CD4-positive, alpha-beta T cell treated with Interleukin-15 for 1 hour (primary cell): ENCODE results near the gene ATP13A4.

Experiments
- DNase-seq: peaks from one replicate; pipeline ENCODE4 v3.0.0-alpha.2; 2020

ATP13A4 gene

GRCh38 chr3:193489949-193490348 lies 64.7 kb downstream of the ATP13A4 start:
- no peak for DNase-seq

- no peak for DNase-seq
Observed at GRCh38 chr3:193488741-193489140, 66.0 kb downstream of the ATP13A4 start.

- DNase-seq: no peak
Observed at GRCh38 chr3:193483988-193484539, 70.6 kb downstream of the ATP13A4 start.

DNA sequence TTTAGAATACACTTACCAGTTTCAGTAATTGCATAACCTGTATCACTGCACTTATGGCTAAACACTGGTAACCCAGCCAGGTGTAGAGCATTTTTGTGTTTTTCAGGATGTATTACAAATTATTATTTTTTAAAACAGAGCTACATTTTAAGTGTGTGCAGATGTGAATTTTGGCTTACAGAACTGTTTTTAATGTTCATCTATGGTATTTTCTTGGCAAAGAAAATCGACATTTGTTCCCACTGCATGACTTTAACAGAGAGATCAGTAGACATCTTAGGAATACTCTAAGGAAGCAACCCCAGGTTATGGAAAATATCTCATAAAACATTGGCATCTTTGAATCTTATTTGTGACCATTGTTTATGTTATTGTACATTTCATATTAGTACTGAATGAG lies 73.3 kb downstream of the ATP13A4 start:
- DNase-seq: no peak

- no peak for DNase-seq
Observed at GRCh38 chr3:193474446-193474845, 80.2 kb downstream of the ATP13A4 start.

GRCh38 chr3:193470710-193471109 lies 84.0 kb downstream of the ATP13A4 start:
- DNase-seq: no peak

DNA sequence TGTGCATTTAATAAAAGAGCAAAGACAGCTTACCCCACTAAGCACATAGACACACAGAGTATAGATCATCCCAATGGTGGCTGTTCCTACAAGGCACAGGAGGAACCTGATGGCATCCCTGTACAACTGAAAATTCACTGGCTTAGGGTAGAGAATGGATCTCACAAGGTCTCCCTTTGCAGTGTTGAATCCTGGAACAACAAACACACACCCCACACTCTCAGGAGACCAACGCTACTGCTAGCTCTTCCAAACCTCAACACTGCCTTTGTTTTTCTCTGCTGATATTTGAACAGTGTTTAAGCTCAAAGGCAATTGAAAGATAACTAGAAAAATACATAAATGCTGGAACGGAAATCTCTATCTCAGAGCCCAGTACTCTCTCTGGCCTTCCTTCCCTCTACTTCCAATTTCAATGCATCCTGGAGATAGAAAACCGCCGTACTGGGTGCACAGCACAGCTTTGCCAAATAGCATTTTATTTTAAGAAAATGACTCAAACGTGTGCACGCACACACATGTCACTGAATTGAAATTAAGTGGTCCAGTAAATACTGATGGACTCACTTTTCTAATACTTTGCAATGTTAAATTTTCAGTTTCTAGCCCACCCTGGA lies 88.6 kb downstream of the ATP13A4 start:
- DNase-seq: no peak

GRCh38 chr3:193464889-193465288 lies 89.8 kb downstream of the ATP13A4 start:
- no peak for DNase-seq

DNA sequence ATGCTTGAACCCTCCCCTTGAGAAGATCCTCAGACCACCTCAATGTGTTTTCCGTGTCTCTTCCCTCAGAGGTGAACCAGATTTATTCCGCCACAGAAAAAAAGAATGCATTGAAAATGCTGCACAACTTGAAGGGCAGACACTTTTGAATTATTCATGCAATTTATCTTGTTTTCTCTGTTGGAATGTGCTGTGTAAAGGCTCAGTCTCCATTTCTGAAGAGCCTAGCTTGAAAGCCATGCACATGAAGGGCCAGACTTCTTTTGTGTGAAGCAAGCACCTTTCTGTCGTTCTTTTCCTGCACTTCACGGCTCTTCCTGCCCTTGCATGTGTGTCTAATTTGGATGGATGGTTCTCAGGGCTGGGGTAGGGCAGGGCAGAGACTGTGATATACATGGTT lies 97.2 kb downstream of the ATP13A4 start:
- DNase-seq: no peak

DNA sequence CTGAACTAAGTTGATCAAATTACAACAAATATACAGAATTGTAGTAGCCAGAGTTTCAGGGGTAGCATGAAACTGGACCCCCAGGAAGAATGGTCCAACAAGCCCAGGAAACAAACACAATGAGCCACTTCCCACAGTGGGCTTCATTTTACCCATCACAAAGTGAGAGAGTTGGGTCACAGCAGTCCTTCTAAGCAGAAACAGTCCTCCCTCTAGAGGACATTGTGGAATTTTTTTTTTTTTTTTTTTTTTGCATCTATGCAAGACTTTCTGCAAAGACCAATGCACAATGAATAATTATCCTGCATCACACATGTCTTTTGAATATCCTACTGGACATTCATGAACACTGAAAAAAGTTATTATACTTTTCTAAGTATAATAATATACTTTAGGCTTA lies 102.4 kb downstream of the ATP13A4 start:
- DNase-seq: no peak

DNA sequence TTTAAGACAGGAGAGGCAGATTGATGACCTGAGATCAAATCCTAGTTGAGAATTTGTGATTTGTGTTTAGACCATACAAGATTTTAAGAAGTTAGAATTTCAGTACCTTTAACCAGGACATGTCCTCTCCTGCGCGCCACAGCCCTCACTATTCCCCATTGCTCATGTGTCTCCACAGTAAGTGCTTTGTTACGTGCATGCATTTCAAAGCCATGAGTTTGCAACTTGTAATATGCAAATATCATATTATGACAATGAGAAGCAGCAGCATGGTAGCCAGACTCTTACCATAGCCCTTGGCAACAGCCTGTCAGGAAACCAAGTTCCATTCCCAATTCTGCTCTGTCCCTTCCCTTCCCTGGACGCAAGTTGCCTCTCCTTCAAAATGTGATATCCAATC lies 102.8 kb downstream of the ATP13A4 start:
- DNase-seq: no peak

- DNase-seq: no peak
Observed at GRCh38 chr3:193446965-193447602, 107.6 kb downstream of the ATP13A4 start.

GRCh38 chr3:193439423-193439822 lies 115.3 kb downstream of the ATP13A4 start:
- DNase-seq: no peak

DNA sequence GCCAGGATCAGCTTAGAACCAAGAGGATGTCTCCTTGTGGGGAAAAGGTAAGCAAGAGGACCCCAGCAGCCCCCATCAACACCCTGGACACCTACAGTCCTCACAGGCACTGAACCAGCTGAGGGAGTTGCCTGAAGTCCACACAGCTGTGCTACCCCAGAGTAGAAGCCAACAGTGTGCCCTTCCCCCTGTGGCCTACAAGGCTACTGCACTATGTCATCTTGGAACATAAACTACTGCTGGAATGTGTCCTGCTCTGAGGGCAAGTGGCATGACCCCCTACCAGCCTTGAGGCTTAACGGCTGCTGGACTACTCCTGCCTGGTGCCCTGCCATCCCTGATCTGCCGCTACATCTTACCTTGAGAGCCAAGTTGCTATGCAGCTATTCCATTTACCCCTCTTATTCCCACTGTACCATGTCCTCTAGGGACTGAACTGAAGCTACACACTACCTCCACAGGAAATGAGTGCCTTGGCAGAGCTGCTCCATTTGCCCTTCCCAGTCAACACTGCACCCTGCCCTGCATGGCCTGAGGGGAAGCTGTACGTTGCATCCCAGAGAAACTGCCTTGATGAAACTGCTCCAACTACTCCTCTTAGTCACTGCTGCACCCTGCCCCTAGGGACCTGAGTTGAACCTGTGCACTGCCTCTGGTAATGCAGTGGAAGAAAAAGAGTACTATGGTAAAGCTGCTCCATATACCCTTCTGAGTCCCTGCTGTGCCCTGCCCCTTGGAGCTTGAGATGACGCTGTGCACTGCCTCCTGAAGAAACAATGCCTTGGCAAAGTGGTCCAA lies 135.9 kb downstream of the ATP13A4 start:
- no peak for DNase-seq

- no peak for DNase-seq
Observed at GRCh38 chr3:193416629-193417028, 138.1 kb downstream of the ATP13A4 start.

GRCh38 chr3:193407688-193408087 lies 147.0 kb downstream of the ATP13A4 start:
- no peak for DNase-seq

GRCh38 chr3:193407112-193407511 lies 147.6 kb downstream of the ATP13A4 start:
- DNase-seq: no peak

GRCh38 chr3:193403307-193403706 lies 151.4 kb downstream of the ATP13A4 start:
- no peak for DNase-seq

DNA sequence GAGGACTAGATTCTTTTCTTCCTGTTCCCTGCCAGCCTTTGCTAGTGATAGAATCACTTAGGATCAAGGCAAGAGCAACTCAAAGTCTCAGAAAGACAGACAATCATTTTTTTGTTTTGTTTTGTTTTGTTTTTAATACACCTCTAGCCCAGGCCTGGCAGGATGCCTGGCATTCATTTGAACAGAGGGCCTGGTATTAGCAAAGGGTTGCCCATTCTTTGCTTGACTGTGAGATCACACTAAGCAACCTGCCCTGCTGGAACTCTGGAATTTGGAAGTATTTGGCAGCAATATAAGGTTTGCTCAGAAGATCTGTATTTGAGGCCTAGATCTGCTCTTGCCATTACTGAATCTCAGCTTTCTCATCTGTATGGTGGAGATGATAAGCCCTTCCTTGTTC lies 154.4 kb downstream of the ATP13A4 start:
- DNase-seq: no peak

DNA sequence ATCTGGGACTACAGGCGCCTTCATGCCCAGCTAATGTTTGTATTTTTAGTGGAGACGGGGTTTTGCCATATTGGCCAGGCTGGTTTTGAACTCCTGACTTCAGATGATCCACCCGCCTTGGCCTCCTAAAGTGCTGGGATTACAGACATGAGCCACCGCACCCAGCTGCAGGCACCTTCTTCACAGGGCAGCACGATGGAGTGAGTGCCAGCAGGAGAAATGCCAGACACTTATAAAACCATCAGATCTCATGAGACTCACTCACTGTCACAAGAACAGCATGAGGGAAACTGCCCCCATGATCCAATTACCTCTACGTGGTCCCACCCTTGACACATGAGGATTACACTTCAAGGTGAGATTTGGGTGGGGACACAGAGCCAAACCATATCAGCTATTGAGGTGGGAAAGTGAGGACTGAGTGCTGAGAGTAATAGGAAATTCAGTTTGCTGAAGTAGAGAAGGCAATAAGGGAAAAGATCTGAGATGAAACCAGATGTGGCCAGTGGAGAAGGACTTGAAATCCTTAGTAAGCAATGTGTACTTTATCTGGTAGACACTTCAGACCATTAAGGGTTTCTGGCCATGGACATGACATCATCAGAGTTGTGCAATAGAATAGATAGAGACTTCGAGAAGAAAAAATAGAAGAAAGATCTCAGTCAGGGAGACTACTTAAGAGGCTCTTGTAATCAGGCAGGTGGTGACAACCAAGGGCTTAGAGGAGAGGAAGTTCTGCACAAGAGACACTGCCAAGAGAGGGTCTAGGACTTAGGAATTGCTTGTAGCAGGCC lies 158.0 kb downstream of the ATP13A4 start:
- DNase-seq: no peak

DNA sequence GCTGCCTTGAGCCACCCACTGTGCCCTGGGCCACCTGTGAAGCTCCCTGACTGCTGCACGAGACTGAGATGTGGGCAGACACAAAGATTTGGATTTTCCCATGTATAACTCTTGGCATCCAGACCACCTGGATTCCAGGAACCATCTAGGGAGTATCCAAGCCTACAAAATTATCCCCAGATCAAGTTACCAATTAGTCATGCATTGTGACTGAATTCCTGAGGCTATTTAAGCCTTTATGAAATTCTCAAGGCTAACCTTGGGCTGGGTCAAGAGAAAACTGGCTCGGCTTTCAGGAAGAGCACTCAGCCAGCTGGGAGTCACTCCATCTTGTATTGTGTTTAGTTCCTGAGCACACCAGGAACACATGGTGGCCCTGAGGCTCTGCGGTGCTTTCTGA lies 162.8 kb downstream of the ATP13A4 start:
- no peak for DNase-seq

- no peak for DNase-seq
Observed at GRCh38 chr3:193389335-193389734, 165.4 kb downstream of the ATP13A4 start.

GRCh38 chr3:193388361-193388760 lies 166.3 kb downstream of the ATP13A4 start:
- no peak for DNase-seq
